Measurements from ENCODE around the gene CDK5.

GRCh38 chr7:151085329-151085690 lies 27.6 kb upstream of the CDK5 start:
- TF ChIP-seq POLR2AphosphoS5 (IDR thresholded peaks at IDR 0.05) (no peak), POLR2A (IDR thresholded peaks at IDR 0.05) (no peak)

Data from breast epithelium (tissue), 3 donors.